ENCODE results near the gene SATB1.
"Not testable (repeated sequence)": the region's sequence is repeated elsewhere in the genome, so short reads cannot be mapped to it uniquely, and the experiment has no call there.

The SATB1 gene

DNA sequence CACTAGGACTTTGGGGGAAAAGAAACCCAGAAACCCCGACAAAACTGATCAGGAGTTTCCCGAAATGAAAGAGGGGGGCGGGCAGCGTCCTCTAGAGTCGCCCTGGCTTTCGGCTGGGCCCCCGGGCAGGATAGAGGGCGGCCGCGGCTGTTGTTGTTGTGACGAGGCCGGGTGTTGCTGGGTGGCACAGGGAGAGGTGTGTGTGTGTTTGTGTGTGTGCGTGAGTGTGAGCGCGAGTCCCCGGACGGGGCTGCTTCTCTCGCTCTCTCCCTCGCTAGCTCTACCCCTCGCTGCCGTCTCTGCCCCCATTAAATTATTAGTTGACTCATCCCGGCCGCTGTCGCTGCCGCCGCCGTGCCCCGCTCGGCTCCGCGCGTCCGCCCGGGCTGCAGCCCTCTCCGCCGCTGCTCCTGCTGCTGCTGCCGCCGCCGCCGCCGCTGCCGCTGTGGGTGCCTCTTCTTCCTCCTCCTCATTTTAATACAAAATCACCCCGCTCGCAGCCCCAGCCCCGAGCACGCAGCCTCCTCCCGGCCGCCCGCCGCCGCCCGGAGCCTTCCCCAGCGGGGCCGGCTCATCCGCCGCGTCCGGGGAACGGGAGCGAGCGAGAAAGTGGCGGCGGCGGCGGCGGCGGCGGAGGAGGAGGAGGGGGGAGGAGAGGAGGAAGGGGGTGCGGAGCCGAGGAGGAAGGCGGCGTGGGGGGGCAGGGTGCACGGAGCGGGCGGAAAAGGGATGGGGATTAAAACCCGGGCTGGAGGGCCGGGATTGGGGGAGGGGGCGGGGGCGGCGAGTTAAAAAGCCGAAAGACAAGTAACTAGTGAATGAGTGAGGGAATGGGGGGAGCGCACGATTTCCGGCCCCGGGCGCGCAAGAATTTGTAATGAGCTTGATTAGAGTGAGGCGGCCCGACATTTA, at the start of gene SATB1:
Gene SATB1, minus strand, starts transcription at position 611 of the 912 bp plus-strand sequence. CDS start 4,372 bp downstream, outside the sequence.
- H3K36me3 ChIP-seq (ENCODE audit: insufficient read depth, insufficient read length, low read length), result no peaks in the 10 kb centered on the region
- peak within 1 kb of the TSS; percentile 72 for H3K4me3 ChIP-seq (ENCODE audit: insufficient read length, low read depth)
- DNase-seq (ENCODE audit: low read depth, low spot score), result no peak
- peak within 1 kb of the TSS; percentile 74 for H3K9ac ChIP-seq (ENCODE audit: insufficient read length, low read depth)
- H3K9me3 ChIP-seq (ENCODE audit: insufficient read depth, low read length), result no peaks in the 10 kb centered on the region
- H3K27me3 ChIP-seq (ENCODE audit: insufficient read depth, insufficient read length), result peaks cover 22% of the 10 kb centered on the region
- no peak for TF ChIP-seq YY1 (IDR thresholded peaks at IDR 0.05; ENCODE audit: insufficient read depth, insufficient read length)
- TF ChIP-seq SUZ12 (IDR thresholded peaks at IDR 0.05; ENCODE audit: extremely low read depth, insufficient read depth, insufficient read length), result no peak
- no peak for TF ChIP-seq ZNF274 (IDR thresholded peaks at IDR 0.05; ENCODE audit: low read depth, low read length)
- no peaks in the 10 kb centered on the region for H3K4me1 ChIP-seq (ENCODE audit: insufficient read depth, insufficient read length)

DNA sequence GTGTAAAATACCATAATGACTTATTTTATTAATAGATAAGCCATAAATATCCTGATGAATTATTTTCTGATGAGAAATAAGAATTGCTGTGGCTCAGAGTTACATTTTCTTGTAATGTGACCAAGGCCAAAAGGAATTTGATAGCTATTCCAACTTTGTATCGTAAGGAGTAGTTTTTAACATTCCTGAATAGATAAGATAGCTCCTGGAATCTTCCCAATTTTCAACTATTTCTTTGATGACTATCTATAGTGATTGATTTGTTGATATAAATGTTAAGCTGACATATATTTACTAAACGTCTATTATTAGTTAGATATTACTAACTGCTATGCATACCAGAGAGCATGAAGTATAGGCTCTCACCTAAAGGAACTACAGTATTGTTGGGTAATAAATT, 49.1 kb upstream of the SATB1 start:
- no peaks in the 10 kb centered on the region for H3K36me3 ChIP-seq (ENCODE audit: insufficient read depth, insufficient read length, low read length)
- no peaks in the 10 kb centered on the region for H3K9me3 ChIP-seq (ENCODE audit: insufficient read depth, low read length)
- TF ChIP-seq ZNF274 (IDR thresholded peaks at IDR 0.05; ENCODE audit: low read depth, low read length) (no peak), YY1 (IDR thresholded peaks at IDR 0.05; ENCODE audit: insufficient read depth, insufficient read length) (no peak), SUZ12 (IDR thresholded peaks at IDR 0.05; ENCODE audit: extremely low read depth, insufficient read depth, insufficient read length) (no peak)
- no peaks in the 10 kb centered on the region for H3K4me1 ChIP-seq (ENCODE audit: insufficient read depth, insufficient read length)
- no peak for DNase-seq (ENCODE audit: low read depth, low spot score)
- no peak overlapping the region for H3K9ac ChIP-seq (ENCODE audit: insufficient read length, low read depth)
- no peak overlapping the region for H3K4me3 ChIP-seq (ENCODE audit: insufficient read length, low read depth)
- H3K27me3 ChIP-seq (ENCODE audit: insufficient read depth, insufficient read length), result no peaks in the 10 kb centered on the region

DNA sequence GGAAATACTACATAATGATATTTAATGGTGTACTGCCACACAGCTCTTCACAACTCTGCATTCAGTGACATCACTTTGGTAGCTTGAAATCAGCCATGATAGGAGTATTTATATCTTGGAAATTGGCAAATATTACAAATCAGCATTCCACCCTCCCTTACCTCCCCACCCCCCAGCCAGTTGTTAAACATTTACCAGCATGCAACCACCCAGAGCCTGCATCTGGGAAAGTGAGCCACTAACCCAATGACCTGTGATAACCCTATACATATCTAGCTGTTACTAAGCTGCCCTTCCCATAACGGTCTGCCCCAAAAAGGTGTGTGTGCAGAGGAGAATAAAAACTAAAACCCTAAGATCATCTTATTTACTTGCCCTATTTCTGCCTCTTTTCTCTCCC, 44.6 kb upstream of the SATB1 start:
- no peak for TF ChIP-seq SUZ12 (IDR thresholded peaks at IDR 0.05; ENCODE audit: extremely low read depth, insufficient read depth, insufficient read length)
- no peak for TF ChIP-seq ZNF274 (IDR thresholded peaks at IDR 0.05; ENCODE audit: low read depth, low read length)
- H3K4me1 ChIP-seq (ENCODE audit: insufficient read depth, insufficient read length), result no peaks in the 10 kb centered on the region
- H3K36me3 ChIP-seq (ENCODE audit: insufficient read depth, insufficient read length, low read length), result no peaks in the 10 kb centered on the region
- no peak for DNase-seq (ENCODE audit: low read depth, low spot score)
- H3K9ac ChIP-seq (ENCODE audit: insufficient read length, low read depth), result no peak overlapping the region
- no peaks in the 10 kb centered on the region for H3K9me3 ChIP-seq (ENCODE audit: insufficient read depth, low read length)
- no peaks in the 10 kb centered on the region for H3K27me3 ChIP-seq (ENCODE audit: insufficient read depth, insufficient read length)
- no peak overlapping the region for H3K4me3 ChIP-seq (ENCODE audit: insufficient read length, low read depth)

DNA sequence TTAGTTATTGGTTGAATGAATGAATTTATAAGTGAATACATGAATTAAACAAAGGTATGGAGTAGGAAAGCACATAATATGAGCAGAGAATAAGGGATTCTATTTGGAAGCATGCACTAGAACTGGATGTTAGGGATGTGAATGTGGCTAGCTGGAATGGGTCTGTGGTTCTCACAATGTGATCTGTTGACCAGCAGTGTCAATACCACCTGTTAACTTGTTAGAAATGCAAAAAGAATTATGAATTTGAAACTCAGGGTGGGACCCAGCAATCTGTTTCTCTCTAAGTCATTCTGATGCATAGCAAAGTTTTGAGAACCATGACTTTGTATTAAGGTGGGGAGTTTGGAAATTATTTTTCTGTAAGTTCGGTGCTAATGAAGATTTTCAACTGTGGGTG, 41.0 kb upstream of the SATB1 start:
- TF ChIP-seq YY1 (IDR thresholded peaks at IDR 0.05; ENCODE audit: insufficient read depth, insufficient read length) (no peak), SUZ12 (IDR thresholded peaks at IDR 0.05; ENCODE audit: extremely low read depth, insufficient read depth, insufficient read length) (no peak), ZNF274 (IDR thresholded peaks at IDR 0.05; ENCODE audit: low read depth, low read length) (no peak)
- Histone ChIP-seq H3K4me3 (ENCODE audit: insufficient read length, low read depth) (no peak overlapping the region), H3K9ac (ENCODE audit: insufficient read length, low read depth) (no peak overlapping the region), H3K27me3 (ENCODE audit: insufficient read depth, insufficient read length) (no peaks in the 10 kb centered on the region), H3K9me3 (ENCODE audit: insufficient read depth, low read length) (no peaks in the 10 kb centered on the region; the same call in 1 of the 2 replicates), H3K4me1 (ENCODE audit: insufficient read depth, insufficient read length) (no peaks in the 10 kb centered on the region), H3K36me3 (ENCODE audit: insufficient read depth, insufficient read length, low read length) (no peaks in the 10 kb centered on the region)
- no peak for DNase-seq (ENCODE audit: low read depth, low spot score)

DNA sequence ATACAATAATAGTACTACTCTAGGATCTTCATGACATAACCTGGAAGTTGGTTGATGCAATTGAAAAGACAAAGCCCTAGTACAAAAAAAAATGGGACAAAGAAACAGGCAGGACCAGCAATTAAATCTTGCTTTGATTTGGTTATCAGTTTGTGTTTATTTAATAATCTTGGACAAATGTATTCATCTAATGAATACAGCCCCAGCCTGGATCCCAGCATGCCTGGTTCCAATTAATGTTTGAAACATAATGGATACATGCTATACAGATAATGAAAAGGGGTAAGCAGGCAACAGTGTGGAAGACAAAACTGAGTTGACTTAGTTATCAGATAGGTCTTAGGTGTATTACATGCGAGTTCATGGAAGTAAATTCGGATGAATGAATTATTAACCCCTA, 29.6 kb upstream of the SATB1 start:
- Histone ChIP-seq H3K9ac (ENCODE audit: insufficient read length, low read depth) (no peak overlapping the region), H3K9me3 (ENCODE audit: insufficient read depth, low read length) (no peaks in the 10 kb centered on the region), H3K4me3 (ENCODE audit: insufficient read length, low read depth) (no peak overlapping the region), H3K36me3 (ENCODE audit: insufficient read depth, insufficient read length, low read length) (no peaks in the 10 kb centered on the region), H3K27me3 (ENCODE audit: insufficient read depth, insufficient read length) (no peaks in the 10 kb centered on the region), H3K4me1 (ENCODE audit: insufficient read depth, insufficient read length) (no peaks in the 10 kb centered on the region)
- no peak for DNase-seq (ENCODE audit: low read depth, low spot score)
- no peak for TF ChIP-seq ZNF274 (IDR thresholded peaks at IDR 0.05; ENCODE audit: low read depth, low read length)
- TF ChIP-seq SUZ12 (IDR thresholded peaks at IDR 0.05; ENCODE audit: extremely low read depth, insufficient read depth, insufficient read length), result no peak
- no peak for TF ChIP-seq YY1 (IDR thresholded peaks at IDR 0.05; ENCODE audit: insufficient read depth, insufficient read length)

DNA sequence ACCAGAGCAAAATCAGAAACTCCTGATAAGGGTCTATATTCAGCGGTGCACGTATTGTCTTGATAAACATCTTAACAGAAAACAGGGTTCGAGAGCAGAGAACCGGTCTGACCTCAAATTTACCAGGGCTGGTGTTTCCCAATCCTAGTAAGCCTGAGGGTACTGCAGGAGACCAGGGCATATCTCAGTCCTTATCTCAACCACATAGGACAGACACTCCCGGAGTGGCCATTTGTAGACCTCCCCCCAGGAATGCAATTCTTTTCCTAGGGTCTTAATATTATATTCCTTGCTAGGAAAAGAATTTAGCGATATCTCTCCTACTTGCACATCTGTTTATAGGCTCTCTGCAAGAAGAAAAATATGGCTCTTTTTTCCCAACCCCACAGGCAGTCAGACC, 24.5 kb upstream of the SATB1 start:
- DNase-seq (ENCODE audit: low read depth, low spot score); H3K4me1 ChIP-seq (ENCODE audit: insufficient read depth, insufficient read length); H3K4me3 ChIP-seq (ENCODE audit: insufficient read length, low read depth); H3K36me3 ChIP-seq (ENCODE audit: insufficient read depth, insufficient read length, low read length); H3K9ac ChIP-seq (ENCODE audit: insufficient read length, low read depth): not testable (repeated sequence)
- H3K9me3 ChIP-seq (ENCODE audit: insufficient read depth, low read length), result peaks cover 11% of the 10 kb centered on the region
- peaks cover 18% of the 10 kb centered on the region for H3K27me3 ChIP-seq (ENCODE audit: insufficient read depth, insufficient read length)

DNA sequence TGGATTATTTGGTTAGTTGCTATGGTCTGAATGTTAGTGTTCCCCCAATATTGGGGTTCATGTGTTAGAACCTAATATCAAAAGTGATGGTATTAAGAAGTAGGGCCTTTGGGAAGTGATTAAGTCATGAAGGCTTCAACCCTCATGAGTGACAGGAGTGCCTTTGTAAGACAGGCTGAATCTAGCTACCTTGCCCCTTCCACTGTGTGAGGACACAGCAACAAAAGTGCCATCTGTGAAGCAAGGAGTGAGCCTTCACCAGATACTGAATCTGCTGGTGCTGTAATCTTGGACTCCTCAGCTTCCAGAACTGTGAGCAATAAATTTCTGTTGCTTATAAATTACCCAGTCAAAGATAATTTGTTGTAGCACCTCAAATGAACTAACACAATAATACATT, 22.6 kb upstream of the SATB1 start:
- TF ChIP-seq SUZ12 (IDR thresholded peaks at IDR 0.05; ENCODE audit: extremely low read depth, insufficient read depth, insufficient read length), result no peak
- TF ChIP-seq YY1 (IDR thresholded peaks at IDR 0.05; ENCODE audit: insufficient read depth, insufficient read length), result no peak
- no peak for TF ChIP-seq ZNF274 (IDR thresholded peaks at IDR 0.05; ENCODE audit: low read depth, low read length)
- Histone ChIP-seq H3K4me3 (ENCODE audit: insufficient read length, low read depth) (no peak overlapping the region), H3K36me3 (ENCODE audit: insufficient read depth, insufficient read length, low read length) (no peaks in the 10 kb centered on the region), H3K9ac (ENCODE audit: insufficient read length, low read depth) (no peak overlapping the region), H3K27me3 (ENCODE audit: insufficient read depth, insufficient read length) (peaks cover 37% of the 10 kb centered on the region), H3K9me3 (ENCODE audit: insufficient read depth, low read length) (peaks cover 11% of the 10 kb centered on the region), H3K4me1 (ENCODE audit: insufficient read depth, insufficient read length) (peaks cover 3% of the 10 kb centered on the region)
- no peak for DNase-seq (ENCODE audit: low read depth, low spot score)

Measured in NT2/D1 (cell line).